CD4-positive, alpha-beta memory T cell (primary cell): ENCODE measurements around the gene AGAP1. TPM values are rescaled to one million over a fixed set of nuclear protein-coding genes. Genes with fewer than 3 reads are reported as not detected.

Source experiments
- CTCF ChIA-PET: fragments of 350-600 bp; sonication (Branson Sonifier 250); formaldehyde crosslinking; loops from one replicate; lab custom pipeline; 2021; ENCODE audit warnings: inconsistent platforms; ENCODE audit not compliant: partially characterized antibody; lab: Charles Lee
- POLR2A ChIA-PET: fragments of 350-600 bp; sonication (Branson Sonifier 250); formaldehyde crosslinking; loops from one replicate; lab custom pipeline; 2021; ENCODE audit not compliant: partially characterized antibody; lab: Charles Lee
- DNase-seq, 5 donors: peaks; one replicate each; pipeline versions ENCODE4 v3.0.0 to v3.0.0-alpha.2; 2020 to 2022; ENCODE audit warnings: mixed read lengths in 1 of 5
- H3K27ac ChIP-seq: one replicate; pipeline ENCODE4 v1.7.0; 2013; ENCODE audit warnings: low read depth, low read length
- H3K27me3 ChIP-seq: 2 replicates; pipeline ENCODE4 v1.7.0; 2013; ENCODE audit warnings: mild to moderate bottlenecking, low read length, moderate library complexity; ENCODE audit not compliant: insufficient read depth
- H3K36me3 ChIP-seq: 2 replicates; pipeline ENCODE4 v1.7.0; 2013; ENCODE audit warnings: mild to moderate bottlenecking, low read length, moderate library complexity; ENCODE audit not compliant: insufficient read depth
- H3K4me1 ChIP-seq: 2 replicates; pipeline ENCODE4 v1.7.0; 2013; ENCODE audit warnings: mild to moderate bottlenecking, low read length, moderate library complexity; ENCODE audit not compliant: insufficient read depth
- H3K4me3 ChIP-seq, 2 donors: one replicate each; pipeline ENCODE4 v1.7.0; 2013; ENCODE audit warnings: low read length in 2 of 2, mild to moderate bottlenecking in 1 of 2
- H3K9me3 ChIP-seq, 2 donors: one replicate each; pipeline ENCODE4 v1.7.0; 2013; ENCODE audit warnings: low read length in 2 of 2, control low read depth in 1 of 2; ENCODE audit not compliant: control insufficient read depth in 1 of 2
- H3K27ac Mint-ChIP-seq, 7 donors: one replicate each; pipeline ENCODE4 v1.8.0; 2020 to 2021; ENCODE audit warnings: mixed read lengths in 7 of 7, mild to moderate bottlenecking in 6 of 7, inconsistent platforms in 3 of 7, moderate library complexity in 3 of 7
- H3K27me3 Mint-ChIP-seq, 2 donors: one replicate each; pipeline ENCODE4 v1.8.0; 2020 to 2021; ENCODE audit warnings: mixed read lengths in 2 of 2
- H3K36me3 Mint-ChIP-seq, 2 donors: one replicate each; pipeline ENCODE4 v1.8.0; 2020 to 2021; ENCODE audit warnings: mixed read lengths in 2 of 2, inconsistent platforms in 1 of 2, mild to moderate bottlenecking in 1 of 2
- H3K4me1 Mint-ChIP-seq, 4 donors: one replicate each; pipeline ENCODE4 v1.8.0; 2020 to 2021; ENCODE audit warnings: mixed read lengths in 4 of 4, mild to moderate bottlenecking in 1 of 4
- H3K4me3 Mint-ChIP-seq, 8 donors: one replicate each; pipeline ENCODE4 v1.8.0; 2020 to 2021; ENCODE audit warnings: mixed read lengths in 8 of 8, mild to moderate bottlenecking in 7 of 8, moderate library complexity in 6 of 8, inconsistent platforms in 3 of 8
- H3K9me3 Mint-ChIP-seq, 8 donors: one replicate each; pipeline ENCODE4 v1.8.0; 2020 to 2021; ENCODE audit warnings: mixed read lengths in 8 of 8, mild to moderate bottlenecking in 5 of 8, inconsistent platforms in 3 of 8, moderate library complexity in 1 of 8
- intact Hi-C: fragments of 100-400 bp; cut with micrococcal nuclease; formaldehyde crosslinking; loops from one replicate; pipeline ENCODE4 v1.15.1; 2023
- polyA plus RNA-seq, 2 donors: library from polyadenylated mRNA; unstranded; fragments of 300-500 nt; fragmentation: Illumina TruSeq; gene quantifications; one replicate each; pipeline ENCODE4 v1.2.3, GENCODE V29; 2021
- total RNA-seq, 2 experiments: library from RNA; stranded (reverse); gene quantifications; one replicate each; pipeline ENCODE4 v1.2.3, GENCODE V29; 2021

The AGAP1 gene
- total and polyA plus RNA-seq, 4 experiments from 2014 or later, result 0.24 to 2.9 (median 1.9) TPM

DNA sequence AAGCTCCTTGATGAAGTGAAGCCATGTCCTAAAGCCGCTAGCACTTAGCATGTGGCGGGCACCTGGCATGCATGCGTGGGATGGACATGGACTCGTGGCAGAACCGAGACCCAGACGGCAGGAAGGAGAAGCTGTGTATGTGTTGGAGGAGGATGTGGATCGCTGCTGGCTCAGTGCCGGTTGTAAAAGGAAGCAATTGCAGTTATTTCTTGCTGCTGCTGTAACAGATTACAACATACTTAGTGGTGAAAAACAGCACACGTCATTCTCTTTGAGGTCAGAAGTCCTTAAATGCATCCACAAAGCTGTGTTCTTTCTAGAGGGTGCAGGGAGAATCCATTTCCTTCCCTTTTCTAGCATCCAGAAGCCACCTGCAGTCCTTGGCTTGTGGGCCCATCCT is 74.6 kb downstream of the AGAP1 start:
- H3K4me1 Mint-ChIP-seq, result no peaks in the 10 kb centered on the region
- H3K36me3 Mint-ChIP-seq, result no peaks in the 10 kb centered on the region
- Histone ChIP-seq H3K36me3 (no peaks in the 10 kb centered on the region), H3K9me3 (peaks cover 0 to 3% of the 10 kb centered on the region in 2 donors), H3K27ac (no peak overlapping the region), H3K4me3 (no peak overlapping the region), H3K4me1 (no peaks in the 10 kb centered on the region), H3K27me3 (no peaks in the 10 kb centered on the region)
- no peak overlapping the region for H3K27ac Mint-ChIP-seq
- peaks cover 13 to 34% of the 10 kb centered on the region in 2 donors for H3K27me3 Mint-ChIP-seq
- POLR2A ChIA-PET, result no interaction called here
- intact Hi-C loops, result no loop called here
- no peak overlapping the region for H3K4me3 Mint-ChIP-seq
- CTCF ChIA-PET, result no interaction called here
- peaks cover 0 to 8% (median under 1%) of the 10 kb centered on the region in 8 donors for H3K9me3 Mint-ChIP-seq
- DNase-seq, result no peak

DNA sequence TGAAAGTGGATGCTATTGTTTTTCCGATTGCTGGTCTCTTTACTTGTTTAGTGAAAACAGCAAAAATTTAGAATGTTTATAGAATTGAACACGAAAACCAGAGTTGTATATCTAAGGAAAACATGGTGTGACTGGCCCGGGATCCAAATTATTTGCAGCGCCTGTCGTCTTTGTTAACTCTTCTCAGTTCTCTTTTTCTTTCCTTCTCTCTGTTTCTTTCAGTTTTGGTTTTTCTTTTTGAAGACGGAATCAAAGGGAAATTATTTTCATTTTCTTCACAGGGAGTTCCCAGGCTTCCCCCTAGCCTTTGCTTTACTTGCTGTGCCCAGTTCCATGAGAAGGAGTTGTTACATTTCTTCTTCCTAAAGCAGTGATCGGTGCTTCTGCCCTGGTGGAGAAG is 76.0 kb downstream of the AGAP1 start:
- ChIA-PET POLR2A (no interaction called here), CTCF (no interaction called here)
- H3K9me3 Mint-ChIP-seq, result peaks cover 0 to 8% (median under 1%) of the 10 kb centered on the region in 8 donors
- H3K27ac Mint-ChIP-seq, result no peak overlapping the region
- Histone ChIP-seq H3K4me3 (no peak overlapping the region), H3K27ac (no peak overlapping the region), H3K9me3 (peaks cover 0 to 3% of the 10 kb centered on the region in 2 donors), H3K36me3 (no peaks in the 10 kb centered on the region), H3K4me1 (no peaks in the 10 kb centered on the region), H3K27me3 (no peaks in the 10 kb centered on the region)
- no peaks in the 10 kb centered on the region for H3K4me1 Mint-ChIP-seq
- no peak for DNase-seq
- H3K36me3 Mint-ChIP-seq, result no peaks in the 10 kb centered on the region
- no peak overlapping the region for H3K4me3 Mint-ChIP-seq
- intact Hi-C loops, result no loop called here
- peaks cover 8 to 30% of the 10 kb centered on the region in 2 donors for H3K27me3 Mint-ChIP-seq

DNA sequence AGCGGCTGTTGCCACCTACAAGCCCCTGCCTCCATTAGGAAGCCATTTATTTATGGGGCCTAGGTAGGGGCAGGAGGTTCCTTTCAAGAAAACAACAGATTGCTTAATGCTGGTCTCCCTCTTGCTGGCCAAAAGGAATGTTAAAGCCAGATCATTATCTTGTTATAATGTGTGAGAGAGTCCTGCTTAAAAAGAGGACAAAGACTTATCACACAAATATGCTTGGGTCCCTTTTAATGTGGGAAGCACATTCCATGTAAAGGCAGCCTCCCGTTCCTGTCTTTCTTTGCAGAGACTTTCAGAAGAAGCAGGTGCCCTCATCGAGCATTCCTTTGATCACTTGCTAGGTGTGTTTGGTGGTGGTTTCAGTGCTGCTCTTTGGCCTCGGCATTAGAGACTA is 76.4 kb downstream of the AGAP1 start:
- Histone ChIP-seq H3K4me1 (no peaks in the 10 kb centered on the region), H3K36me3 (no peaks in the 10 kb centered on the region), H3K27ac (no peak overlapping the region), H3K4me3 (no peak overlapping the region), H3K9me3 (peaks cover 0 to 3% of the 10 kb centered on the region in 2 donors), H3K27me3 (no peaks in the 10 kb centered on the region)
- peaks cover 0 to 8% (median under 1%) of the 10 kb centered on the region in 8 donors for H3K9me3 Mint-ChIP-seq
- no peak for DNase-seq
- no peak overlapping the region for H3K4me3 Mint-ChIP-seq
- ChIA-PET CTCF (no interaction called here), POLR2A (no interaction called here)
- intact Hi-C loops, result no loop called here
- no peaks in the 10 kb centered on the region for H3K4me1 Mint-ChIP-seq
- no peaks in the 10 kb centered on the region for H3K36me3 Mint-ChIP-seq
- peaks cover 8 to 30% of the 10 kb centered on the region in 2 donors for H3K27me3 Mint-ChIP-seq
- H3K27ac Mint-ChIP-seq, result no peak overlapping the region

DNA sequence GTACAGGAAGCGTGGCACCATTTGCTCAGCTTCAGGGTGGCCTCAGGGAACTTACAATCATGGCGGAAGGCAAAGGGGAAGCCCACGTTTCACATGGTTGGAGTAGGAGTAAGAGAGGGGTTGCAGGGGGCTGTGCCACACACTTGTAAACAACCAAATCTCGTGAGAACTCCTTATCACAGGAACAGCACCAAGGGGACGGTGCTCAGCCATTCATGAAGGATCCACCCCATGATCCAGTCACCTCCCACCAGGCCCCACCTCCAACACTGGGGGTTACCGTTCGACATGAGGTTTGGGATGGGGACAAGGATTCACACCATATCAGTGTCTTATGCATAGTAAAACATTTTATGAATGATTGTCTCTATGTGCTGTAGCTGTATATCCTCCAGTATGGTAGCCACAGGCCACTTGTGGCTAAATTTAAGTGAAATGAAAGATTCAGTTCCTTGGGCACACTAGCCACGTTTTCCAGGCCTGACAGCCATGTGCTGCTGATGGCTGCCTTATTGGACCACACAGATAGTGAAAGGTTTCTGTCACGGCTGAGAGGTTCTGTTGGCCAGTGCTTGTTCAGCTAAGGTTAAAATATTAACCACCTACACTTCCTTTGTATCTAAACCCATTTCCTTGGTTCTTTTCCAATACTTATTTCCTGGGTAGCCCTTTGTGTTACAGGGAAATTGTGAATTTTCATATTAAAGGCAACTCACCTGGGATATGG is 77.3 kb downstream of the AGAP1 start:
- H3K27ac Mint-ChIP-seq, result no peak overlapping the region
- Histone ChIP-seq H3K9me3 (peaks cover 0 to 3% of the 10 kb centered on the region in 2 donors), H3K4me1 (no peaks in the 10 kb centered on the region), H3K36me3 (no peaks in the 10 kb centered on the region), H3K27ac (no peak overlapping the region), H3K27me3 (no peaks in the 10 kb centered on the region), H3K4me3 (no peak overlapping the region)
- H3K27me3 Mint-ChIP-seq, result peaks cover 8 to 28% of the 10 kb centered on the region in 2 donors
- ChIA-PET CTCF (no interaction called here), POLR2A (no interaction called here)
- no peak for DNase-seq
- intact Hi-C loops, result no loop called here
- H3K4me3 Mint-ChIP-seq, result no peak overlapping the region
- no peaks in the 10 kb centered on the region for H3K4me1 Mint-ChIP-seq
- H3K9me3 Mint-ChIP-seq, result peaks cover 0 to 8% (median under 1%) of the 10 kb centered on the region in 8 donors
- H3K36me3 Mint-ChIP-seq, result no peaks in the 10 kb centered on the region

DNA sequence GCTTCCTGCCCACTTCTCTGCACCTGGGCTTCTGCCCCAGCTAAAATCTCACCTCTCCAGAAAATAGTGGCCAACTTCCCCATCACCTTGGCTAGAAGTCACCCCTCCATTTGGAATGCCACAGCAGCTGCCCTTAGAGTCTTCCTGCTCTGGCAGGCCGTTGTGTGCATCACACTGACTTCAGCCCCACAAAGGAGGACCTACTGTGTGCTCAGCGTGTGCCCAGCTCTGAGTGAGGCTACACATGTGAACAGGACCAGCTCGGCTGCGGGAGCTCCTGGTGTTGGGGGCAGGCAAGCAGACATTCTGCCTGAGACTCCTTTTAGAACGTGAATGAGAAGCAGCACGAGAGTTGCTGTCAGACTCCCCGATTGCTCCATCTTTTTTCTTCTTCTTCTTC is 78.7 kb downstream of the AGAP1 start:
- Mint-ChIP-seq H3K4me1 (no peaks in the 10 kb centered on the region), H3K27ac (no peak overlapping the region), H3K4me3 (no peak overlapping the region), H3K9me3 (peaks cover 0 to 10% (median under 1%) of the 10 kb centered on the region in 8 donors), H3K36me3 (no peaks in the 10 kb centered on the region), H3K27me3 (peaks cover 5 to 20% of the 10 kb centered on the region in 2 donors)
- DNase-seq, result no peak
- no peaks in the 10 kb centered on the region for H3K4me1 ChIP-seq
- intact Hi-C loops, result no loop called here
- H3K9me3 ChIP-seq, result peaks cover 0 to 3% of the 10 kb centered on the region in 2 donors
- no peak overlapping the region for H3K27ac ChIP-seq
- ChIA-PET POLR2A (no interaction called here), CTCF (no interaction called here)
- H3K4me3 ChIP-seq, result no peak overlapping the region
- H3K36me3 ChIP-seq, result no peaks in the 10 kb centered on the region
- H3K27me3 ChIP-seq, result no peaks in the 10 kb centered on the region

DNA sequence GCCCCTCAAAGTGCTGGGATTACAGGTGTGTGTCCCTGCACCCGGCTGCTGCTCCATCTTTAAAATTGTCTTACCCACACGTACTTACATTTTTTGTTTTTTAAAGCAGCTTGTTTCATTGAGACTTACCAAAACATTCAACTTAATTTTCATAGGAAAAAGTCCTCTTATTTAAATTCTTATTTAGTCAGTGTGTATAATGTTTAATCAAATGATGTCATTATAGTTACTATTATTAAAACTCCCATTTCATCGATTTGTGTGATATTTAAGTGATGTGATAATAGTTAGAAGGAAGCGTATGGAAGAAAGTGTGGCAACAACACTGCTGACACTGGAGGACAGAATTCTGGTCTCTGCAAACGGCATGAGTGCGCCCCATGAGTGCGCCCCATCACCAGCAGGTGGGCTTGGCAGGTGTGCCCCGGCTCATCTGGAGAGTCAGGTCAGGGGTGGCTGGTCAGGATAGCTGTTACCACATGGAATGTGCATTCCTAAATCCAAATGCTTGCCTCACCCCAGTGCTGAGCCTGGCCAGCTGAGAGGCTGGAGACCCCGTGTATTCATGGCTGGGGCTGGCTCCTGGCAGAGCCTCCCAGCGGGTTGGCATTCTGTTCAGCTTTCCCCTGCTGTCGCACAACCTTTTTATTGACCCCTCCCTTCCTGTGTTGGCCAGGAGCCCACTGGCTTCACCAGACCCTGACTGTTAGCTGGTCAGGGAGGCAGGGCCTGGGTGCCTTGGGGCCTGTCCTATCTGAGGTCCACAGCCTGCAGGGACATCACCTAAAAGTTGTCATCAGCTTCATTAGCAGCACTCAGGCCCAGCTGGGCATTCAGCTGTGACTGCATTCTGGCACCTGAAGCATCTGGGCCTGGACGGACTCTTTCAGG is 79.7 kb downstream of the AGAP1 start:
- Histone ChIP-seq H3K27me3 (no peaks in the 10 kb centered on the region), H3K4me3 (no peak overlapping the region), H3K4me1 (no peaks in the 10 kb centered on the region), H3K36me3 (no peaks in the 10 kb centered on the region), H3K27ac (no peak overlapping the region), H3K9me3 (peaks cover 0 to 1% of the 10 kb centered on the region in 2 donors)
- DNase-seq, result no peak
- Mint-ChIP-seq H3K27me3 (peaks cover 6 to 17% of the 10 kb centered on the region in 2 donors), H3K9me3 (peaks cover 0 to 6% (median 0%) of the 10 kb centered on the region in 8 donors), H3K4me3 (no peak overlapping the region), H3K4me1 (no peaks in the 10 kb centered on the region), H3K36me3 (no peaks in the 10 kb centered on the region), H3K27ac (no peak overlapping the region)
- ChIA-PET POLR2A (no interaction called here), CTCF (no interaction called here)
- intact Hi-C loops, result no loop called here

DNA sequence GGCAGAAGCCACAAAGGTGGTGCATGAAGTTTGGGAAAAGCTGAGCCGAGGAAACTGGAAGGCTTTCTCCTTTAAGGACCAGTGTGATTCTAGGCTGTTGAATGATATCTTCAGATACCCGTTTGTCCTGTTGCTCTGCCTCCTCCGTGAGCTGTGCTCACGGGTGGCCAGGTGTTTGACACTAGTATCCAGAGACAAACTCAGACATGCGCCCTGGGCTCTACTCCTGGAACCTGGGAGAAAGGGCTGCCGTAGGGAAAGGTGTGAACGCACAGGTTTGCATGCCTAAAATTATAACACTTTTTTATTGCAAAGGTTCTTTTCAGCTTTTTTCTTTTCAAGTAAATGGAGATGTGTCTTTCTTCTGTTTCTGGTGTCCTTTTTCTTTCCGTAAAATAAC is 81.6 kb downstream of the AGAP1 start:
- no peaks in the 10 kb centered on the region for H3K27me3 ChIP-seq
- ChIA-PET POLR2A (interaction anchor here (0.7 kb wide), 1 partner anchor 21 kb away, joined by 3 read pairs; no protein-coding TSS in a partner anchor), CTCF (no interaction called here)
- no peak overlapping the region for H3K27ac ChIP-seq
- Mint-ChIP-seq H3K9me3 (peaks cover 0 to 4% (median 0%) of the 10 kb centered on the region in 8 donors), H3K27me3 (peaks cover 6 to 16% of the 10 kb centered on the region in 2 donors), H3K4me1 (no peaks in the 10 kb centered on the region), H3K4me3 (no peak overlapping the region), H3K36me3 (no peaks in the 10 kb centered on the region), H3K27ac (no peak overlapping the region)
- intact Hi-C loops, result no loop called here
- H3K4me3 ChIP-seq, result no peak overlapping the region
- no peak for DNase-seq
- no peaks in the 10 kb centered on the region for H3K36me3 ChIP-seq
- H3K9me3 ChIP-seq, result no peaks in the 10 kb centered on the region
- H3K4me1 ChIP-seq, result no peaks in the 10 kb centered on the region
